Parathyroid adenoma (tissue), 2 donors: Measurements from ENCODE around the gene RDH11.
"Not testable (repeated sequence)": the region's sequence is repeated elsewhere in the genome, so short reads cannot be mapped to it uniquely, and the experiment has no call there.

Source experiments
- H2AFZ ChIP-seq: fragments of 300-600 bp; sonication (generic); one replicate; pipeline ENCODE4 v1.7.0; 2017; ENCODE audit warnings: antibody characterized with exemption, mild to moderate bottlenecking
- H3K27ac ChIP-seq: fragments of 300-600 bp; sonication (generic); one replicate; pipeline ENCODE4 v1.7.0; 2017
- H3K27me3 ChIP-seq: fragments of 300-600 bp; sonication (generic); one replicate; pipeline ENCODE4 v1.7.0; 2017; ENCODE audit warnings: low read length; ENCODE audit not compliant: control insufficient read depth, insufficient read depth
- H3K36me3 ChIP-seq: fragments of 300-600 bp; sonication (generic); one replicate; pipeline ENCODE4 v1.7.0; 2017; ENCODE audit warnings: low read length; ENCODE audit not compliant: control insufficient read depth, insufficient read depth
- H3K4me1 ChIP-seq: fragments of 300-600 bp; sonication (generic); one replicate; pipeline ENCODE4 v1.7.0; 2017; ENCODE audit warnings: control low read depth
- H3K4me2 ChIP-seq: fragments of 300-600 bp; sonication (generic); one replicate; pipeline ENCODE4 v1.7.0; 2017; ENCODE audit warnings: low read length
- H3K4me3 ChIP-seq: fragments of 300-600 bp; sonication (generic); one replicate; pipeline ENCODE4 v1.7.0; 2017; ENCODE audit warnings: low read depth, low read length
- H3K79me2 ChIP-seq: fragments of 300-600 bp; sonication (generic); one replicate; pipeline ENCODE4 v1.7.0; 2017; ENCODE audit warnings: control low read depth
- H3K9ac ChIP-seq: fragments of 300-600 bp; sonication (generic); one replicate; pipeline ENCODE4 v1.7.0; 2017; ENCODE audit warnings: mild to moderate bottlenecking
- H3K9me3 ChIP-seq: fragments of 300-600 bp; sonication (generic); one replicate; pipeline ENCODE4 v1.7.0; 2017; ENCODE audit warnings: low read length; ENCODE audit not compliant: control insufficient read depth
- TF ChIP-seq, protein P1 (sequence below): fragments of 300-600 bp; sonication (generic); IDR thresholded peaks from one replicate; pipeline ENCODE4 v1.7.0; 2017; ENCODE audit warnings: antibody characterized with exemption, mild to moderate bottlenecking
- donor health status: primary hyperparathyroidism.

Gene RDH11

DNA sequence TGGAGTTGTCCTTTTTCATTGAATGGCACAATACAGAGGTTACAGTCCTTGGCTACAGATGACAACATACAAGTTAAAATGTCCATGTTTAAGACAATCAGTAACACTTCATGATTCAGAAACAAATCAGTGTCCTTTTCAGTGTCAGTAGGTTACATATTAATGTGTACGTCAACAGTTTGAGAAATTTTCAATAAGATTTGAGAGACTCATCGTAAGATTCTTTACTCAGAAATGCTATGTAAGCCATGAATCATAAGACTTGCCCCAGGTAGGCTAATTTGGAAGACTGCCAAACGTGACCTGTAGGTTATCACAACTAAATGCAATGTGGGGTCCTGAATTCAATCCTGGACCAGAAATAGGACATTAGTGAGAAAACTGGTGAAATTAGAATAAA lies 9.6 kb upstream of the RDH11 start:
- Histone ChIP-seq H3K9ac (no peak overlapping the region), H3K4me2 (no peak overlapping the region), H3K27me3 (no peaks in the 10 kb centered on the region), H3K9me3 (no peaks in the 10 kb centered on the region), H3K4me3 (no peak overlapping the region), H3K36me3 (no peaks in the 10 kb centered on the region), H3K79me2 (no peaks in the 10 kb centered on the region), H3K4me1 (no peaks in the 10 kb centered on the region), H3K27ac (no peak overlapping the region), H2AFZ (no peak overlapping the region)
- TF ChIP-seq, protein P1, sequence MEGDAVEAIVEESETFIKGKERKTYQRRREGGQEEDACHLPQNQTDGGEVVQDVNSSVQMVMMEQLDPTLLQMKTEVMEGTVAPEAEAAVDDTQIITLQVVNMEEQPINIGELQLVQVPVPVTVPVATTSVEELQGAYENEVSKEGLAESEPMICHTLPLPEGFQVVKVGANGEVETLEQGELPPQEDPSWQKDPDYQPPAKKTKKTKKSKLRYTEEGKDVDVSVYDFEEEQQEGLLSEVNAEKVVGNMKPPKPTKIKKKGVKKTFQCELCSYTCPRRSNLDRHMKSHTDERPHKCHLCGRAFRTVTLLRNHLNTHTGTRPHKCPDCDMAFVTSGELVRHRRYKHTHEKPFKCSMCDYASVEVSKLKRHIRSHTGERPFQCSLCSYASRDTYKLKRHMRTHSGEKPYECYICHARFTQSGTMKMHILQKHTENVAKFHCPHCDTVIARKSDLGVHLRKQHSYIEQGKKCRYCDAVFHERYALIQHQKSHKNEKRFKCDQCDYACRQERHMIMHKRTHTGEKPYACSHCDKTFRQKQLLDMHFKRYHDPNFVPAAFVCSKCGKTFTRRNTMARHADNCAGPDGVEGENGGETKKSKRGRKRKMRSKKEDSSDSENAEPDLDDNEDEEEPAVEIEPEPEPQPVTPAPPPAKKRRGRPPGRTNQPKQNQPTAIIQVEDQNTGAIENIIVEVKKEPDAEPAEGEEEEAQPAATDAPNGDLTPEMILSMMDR, result no peak

- H3K9ac ChIP-seq, result no peak overlapping the region
- no peak overlapping the region for H3K27ac ChIP-seq
Observed at GRCh38 chr14:67704484-67705089, 9.0 kb upstream of the RDH11 start.

DNA sequence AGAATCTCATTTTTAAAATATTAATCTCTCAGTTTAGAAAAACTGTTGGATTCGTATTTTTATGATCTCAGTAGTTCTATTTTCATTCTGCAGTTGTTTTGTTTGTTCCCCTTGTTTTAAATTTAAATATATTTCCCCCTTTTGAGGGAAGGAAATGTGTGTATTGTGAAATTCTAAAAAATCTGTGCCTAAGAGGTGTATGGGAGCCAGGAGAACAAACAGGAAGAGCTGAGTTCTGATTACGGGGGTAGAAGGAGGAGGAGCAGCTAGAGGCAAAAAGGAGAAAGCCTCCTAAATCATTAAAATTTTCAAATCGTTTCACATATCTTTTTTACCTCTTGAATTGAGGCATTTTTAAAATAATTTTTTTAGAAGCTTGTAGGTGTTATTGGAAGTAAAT lies 8.4 kb upstream of the RDH11 start:
- Histone ChIP-seq H3K36me3 (no peaks in the 10 kb centered on the region), H3K79me2 (no peaks in the 10 kb centered on the region), H2AFZ (no peak overlapping the region), H3K4me1 (no peaks in the 10 kb centered on the region), H3K27ac (no peak overlapping the region), H3K4me3 (no peak overlapping the region), H3K4me2 (no peak overlapping the region), H3K27me3 (no peaks in the 10 kb centered on the region), H3K9ac (no peak overlapping the region), H3K9me3 (no peaks in the 10 kb centered on the region)
- TF ChIP-seq, protein P1, result no peak

More at GRCh38 chr14:67704484-67705089, 9.0 kb upstream of the RDH11 start:
- H3K4me1 ChIP-seq, result no peaks in the 10 kb centered on the region
- H3K4me3 ChIP-seq, result no peak overlapping the region
- H3K4me2 ChIP-seq, result no peak overlapping the region
- H2AFZ ChIP-seq, result peak overlapping the region; percentile 45
- no peaks in the 10 kb centered on the region for H3K36me3 ChIP-seq
- no peaks in the 10 kb centered on the region for H3K79me2 ChIP-seq
- H3K27me3 ChIP-seq, result no peaks in the 10 kb centered on the region
- no peaks in the 10 kb centered on the region for H3K9me3 ChIP-seq
- TF ChIP-seq, protein P1, result peak; percentile 74

- H3K9me3 ChIP-seq, H3K27ac ChIP-seq, H3K36me3 ChIP-seq, H3K4me2 ChIP-seq, H3K9ac ChIP-seq, H3K4me3 ChIP-seq, H3K4me1 ChIP-seq, H3K79me2 ChIP-seq, H3K27me3 ChIP-seq, H2AFZ ChIP-seq: not testable (repeated sequence)
Observed at GRCh38 chr14:67701492-67701891, 5.9 kb upstream of the RDH11 start, which contains the start of gene RDH12. RDH12 (plus strand) TSS chr14:67701886; CDS start chr14:67722643, 20,757 bp downstream.

DNA sequence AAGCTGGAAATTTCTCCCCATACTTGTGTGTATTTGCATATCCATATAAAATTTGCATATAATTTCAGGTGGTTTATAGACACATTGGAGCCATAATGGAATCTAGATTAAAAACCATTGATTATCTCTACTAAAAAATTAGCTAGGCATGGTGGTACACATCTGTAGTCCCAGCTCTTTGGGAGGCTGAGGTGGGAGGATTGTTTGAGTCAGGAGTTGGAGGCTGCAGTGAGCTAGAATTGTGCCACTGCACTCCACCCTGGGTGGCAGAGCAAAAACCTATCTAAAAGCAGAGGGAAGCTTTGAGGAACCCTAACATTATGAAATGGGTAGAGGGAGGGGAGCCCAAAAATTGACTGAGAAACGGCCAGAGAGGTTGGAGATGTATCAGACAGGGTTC lies 2.6 kb upstream of the RDH11 start:
- Histone ChIP-seq H3K4me1 (no peaks in the 10 kb centered on the region), H3K36me3 (no peaks in the 10 kb centered on the region), H3K27me3 (no peaks in the 10 kb centered on the region), H3K4me3 (no peak overlapping the region), H3K79me2 (peaks cover 11% of the 10 kb centered on the region), H3K9ac (no peak overlapping the region), H3K27ac (no peak overlapping the region), H3K4me2 (no peak overlapping the region), H3K9me3 (no peaks in the 10 kb centered on the region), H2AFZ (no peak overlapping the region)
- TF ChIP-seq, protein P1, result no peak
